ENCODE data around the gene EHMT2. TPM values are rescaled to one million over a fixed set of nuclear protein-coding genes. Genes with fewer than 3 reads are reported as not detected.
A peak's percentile ranks its signal among the peaks of the same experiment; 100 is the strongest.

Gene EHMT2
- total RNA-seq, 1 donor from 2014 or later, result 35.8 TPM

DNA sequence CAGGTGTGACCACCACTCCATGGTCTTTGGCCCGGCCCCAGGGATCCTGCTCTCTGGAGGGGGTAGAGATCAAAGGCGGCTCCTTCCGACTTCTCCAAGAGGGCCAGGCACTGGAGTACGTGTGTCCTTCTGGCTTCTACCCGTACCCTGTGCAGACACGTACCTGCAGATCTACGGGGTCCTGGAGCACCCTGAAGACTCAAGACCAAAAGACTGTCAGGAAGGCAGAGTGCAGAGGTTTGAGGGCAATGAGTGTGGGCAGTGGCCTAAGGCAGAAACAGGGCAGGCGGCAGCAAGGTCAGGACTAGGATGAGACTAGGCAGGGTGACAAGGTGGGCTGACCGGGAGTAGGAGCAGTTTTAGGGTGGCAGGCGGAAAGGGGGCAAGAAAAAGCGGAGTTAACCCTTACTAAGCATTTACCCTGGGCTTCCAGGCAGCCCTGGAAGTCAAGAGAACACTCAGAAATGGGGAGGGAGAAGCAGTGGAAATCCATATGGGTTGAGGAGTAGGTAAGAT lies 48.9 kb upstream of the EHMT2 start:
- peaks cover 10% of the 10 kb centered on the region for H3K36me3 Mint-ChIP-seq (ENCODE audit: low read depth, unreplicated experiment)
- Histone ChIP-seq H3K27me3 (ENCODE audit: insufficient read depth, low read length) (peaks cover 11% of the 10 kb centered on the region), H3K4me3 (ENCODE audit: insufficient read depth, low read depth, low read length) (no peak overlapping the region), H4K20me1 (ENCODE audit: insufficient read depth, low read length) (no peaks in the 10 kb centered on the region), H3K4me1 (ENCODE audit: insufficient read depth, low read length) (peaks cover 7% of the 10 kb centered on the region), H3K27ac (ENCODE audit: low read depth, low read length) (no peak overlapping the region), H3K36me3 (ENCODE audit: insufficient read depth, low read length) (peaks cover 5% of the 10 kb centered on the region), H3K4me2 (ENCODE audit: low read length) (peak overlapping the region; percentile 78), H3K79me2 (ENCODE audit: insufficient read depth, low read length) (no peaks in the 10 kb centered on the region), H3K9me3 (ENCODE audit: insufficient read depth, low read depth, low read length) (no peaks in the 10 kb centered on the region), H3K9ac (ENCODE audit: low read length) (no peak overlapping the region), H2AFZ (ENCODE audit: low read depth, low read length) (no peak overlapping the region)
- H3K27me3 Mint-ChIP-seq (ENCODE audit: low read depth, unreplicated experiment), result peaks cover 55% of the 10 kb centered on the region
- no peak overlapping the region for H3K27ac Mint-ChIP-seq (ENCODE audit: unreplicated experiment)
- DNase-seq (ENCODE audit: low read depth), result no peak
- peak overlapping the region; percentile 54 for H3K4me3 Mint-ChIP-seq (ENCODE audit: unreplicated experiment)
- FAIRE-seq, result no peak
- peaks cover 11% of the 10 kb centered on the region for H3K4me1 Mint-ChIP-seq (ENCODE audit: low read depth, unreplicated experiment)
- TF ChIP-seq EZH2 (IDR thresholded peaks at IDR 0.05; ENCODE audit: insufficient read depth, low read length), result no peak
- TF ChIP-seq, protein P1, sequence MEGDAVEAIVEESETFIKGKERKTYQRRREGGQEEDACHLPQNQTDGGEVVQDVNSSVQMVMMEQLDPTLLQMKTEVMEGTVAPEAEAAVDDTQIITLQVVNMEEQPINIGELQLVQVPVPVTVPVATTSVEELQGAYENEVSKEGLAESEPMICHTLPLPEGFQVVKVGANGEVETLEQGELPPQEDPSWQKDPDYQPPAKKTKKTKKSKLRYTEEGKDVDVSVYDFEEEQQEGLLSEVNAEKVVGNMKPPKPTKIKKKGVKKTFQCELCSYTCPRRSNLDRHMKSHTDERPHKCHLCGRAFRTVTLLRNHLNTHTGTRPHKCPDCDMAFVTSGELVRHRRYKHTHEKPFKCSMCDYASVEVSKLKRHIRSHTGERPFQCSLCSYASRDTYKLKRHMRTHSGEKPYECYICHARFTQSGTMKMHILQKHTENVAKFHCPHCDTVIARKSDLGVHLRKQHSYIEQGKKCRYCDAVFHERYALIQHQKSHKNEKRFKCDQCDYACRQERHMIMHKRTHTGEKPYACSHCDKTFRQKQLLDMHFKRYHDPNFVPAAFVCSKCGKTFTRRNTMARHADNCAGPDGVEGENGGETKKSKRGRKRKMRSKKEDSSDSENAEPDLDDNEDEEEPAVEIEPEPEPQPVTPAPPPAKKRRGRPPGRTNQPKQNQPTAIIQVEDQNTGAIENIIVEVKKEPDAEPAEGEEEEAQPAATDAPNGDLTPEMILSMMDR (IDR thresholded peaks at IDR 0.05; ENCODE audit: insufficient read depth, low read depth, low read length), result no peak
- no peaks in the 10 kb centered on the region for H3K9me3 Mint-ChIP-seq (ENCODE audit: unreplicated experiment)

DNA sequence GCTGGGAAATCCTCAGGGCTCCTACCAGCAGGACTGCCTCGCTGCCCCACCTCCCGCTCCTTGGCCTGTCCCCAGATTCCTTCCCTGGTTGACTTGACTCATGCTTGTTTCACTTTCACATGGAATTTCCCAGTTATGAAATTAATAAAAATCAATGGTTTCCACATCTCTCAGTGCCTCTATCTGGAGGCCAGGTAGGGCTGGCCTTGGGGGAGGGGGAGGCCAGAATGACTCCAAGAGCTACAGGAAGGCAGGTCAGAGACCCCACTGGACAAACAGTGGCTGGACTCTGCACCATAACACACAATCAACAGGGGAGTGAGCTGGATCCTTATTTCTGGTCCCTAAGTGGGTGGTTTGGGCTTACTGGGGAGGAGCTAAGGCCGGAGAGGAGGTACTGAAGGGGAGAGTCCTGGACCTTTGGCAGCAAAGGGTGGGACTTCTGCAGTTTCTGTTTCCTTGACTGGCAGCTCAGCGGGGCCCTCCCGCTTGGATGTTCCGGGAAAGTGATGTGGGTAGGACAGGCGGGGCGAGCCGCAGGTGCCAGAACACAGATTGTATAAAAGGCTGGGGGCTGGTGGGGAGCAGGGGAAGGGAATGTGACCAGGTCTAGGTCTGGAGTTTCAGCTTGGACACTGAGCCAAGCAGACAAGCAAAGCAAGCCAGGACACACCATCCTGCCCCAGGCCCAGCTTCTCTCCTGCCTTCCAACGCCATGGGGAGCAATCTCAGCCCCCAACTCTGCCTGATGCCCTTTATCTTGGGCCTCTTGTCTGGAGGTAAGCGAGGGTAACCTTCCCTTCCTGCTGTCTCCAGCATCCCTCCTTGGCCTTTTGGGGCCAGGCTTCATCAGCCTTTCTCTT lies 48.2 kb upstream of the EHMT2 start, which contains the start of gene CFB:
Gene CFB, plus strand, starts transcription at position 589 of the 863 bp plus-strand sequence. Its CDS starts 127 bp downstream, at position 716.
- H2AFZ ChIP-seq (ENCODE audit: low read depth, low read length), result peak within 1 kb of the TSS; percentile 59
- Mint-ChIP-seq H3K27me3 (ENCODE audit: low read depth, unreplicated experiment) (peaks cover 55% of the 10 kb centered on the region), H3K36me3 (ENCODE audit: low read depth, unreplicated experiment) (peaks cover 4% of the 10 kb centered on the region), H3K27ac (ENCODE audit: unreplicated experiment) (no peak within 1 kb of the TSS), H3K4me1 (ENCODE audit: low read depth, unreplicated experiment) (peaks cover 13% of the 10 kb centered on the region), H3K4me3 (ENCODE audit: unreplicated experiment) (peak within 1 kb of the TSS; percentile 67), H3K9me3 (ENCODE audit: unreplicated experiment) (no peaks in the 10 kb centered on the region)
- H4K20me1 ChIP-seq (ENCODE audit: insufficient read depth, low read length), result no peaks in the 10 kb centered on the region
- no peak for TF ChIP-seq EZH2 (IDR thresholded peaks at IDR 0.05; ENCODE audit: insufficient read depth, low read length)
- TF ChIP-seq, protein P1 (IDR thresholded peaks at IDR 0.05; ENCODE audit: insufficient read depth, low read depth, low read length), result no peak
- H3K4me2 ChIP-seq (ENCODE audit: low read length), result peak within 1 kb of the TSS; percentile 78
- peaks cover 7% of the 10 kb centered on the region for H3K4me1 ChIP-seq (ENCODE audit: insufficient read depth, low read length)
- peak within 1 kb of the TSS; percentile 37 for H3K27ac ChIP-seq (ENCODE audit: low read depth, low read length)
- no peak for FAIRE-seq
- no peaks in the 10 kb centered on the region for H3K9me3 ChIP-seq (ENCODE audit: insufficient read depth, low read depth, low read length)
- no peak within 1 kb of the TSS for H3K9ac ChIP-seq (ENCODE audit: low read length)
- no peaks in the 10 kb centered on the region for H3K36me3 ChIP-seq (ENCODE audit: insufficient read depth, low read length)
- no peaks in the 10 kb centered on the region for H3K79me2 ChIP-seq (ENCODE audit: insufficient read depth, low read length)
- peaks cover 11% of the 10 kb centered on the region for H3K27me3 ChIP-seq (ENCODE audit: insufficient read depth, low read length)
- peak; percentile 71 for DNase-seq (ENCODE audit: low read depth)
- no peak within 1 kb of the TSS for H3K4me3 ChIP-seq (ENCODE audit: insufficient read depth, low read depth, low read length)

Measured in astrocyte (in vitro differentiated cells and primary cell).